HG03064 (cell line): ENCODE results near the gene INSC.

Experiments
- ATAC-seq: cut with Tn5 transposase; IDR thresholded peaks from one replicate; pipeline ENCODE4 v1.9.1; 2021; ENCODE audit warnings: low read depth; ENCODE audit not compliant: unreplicated experiment

Gene INSC

DNA sequence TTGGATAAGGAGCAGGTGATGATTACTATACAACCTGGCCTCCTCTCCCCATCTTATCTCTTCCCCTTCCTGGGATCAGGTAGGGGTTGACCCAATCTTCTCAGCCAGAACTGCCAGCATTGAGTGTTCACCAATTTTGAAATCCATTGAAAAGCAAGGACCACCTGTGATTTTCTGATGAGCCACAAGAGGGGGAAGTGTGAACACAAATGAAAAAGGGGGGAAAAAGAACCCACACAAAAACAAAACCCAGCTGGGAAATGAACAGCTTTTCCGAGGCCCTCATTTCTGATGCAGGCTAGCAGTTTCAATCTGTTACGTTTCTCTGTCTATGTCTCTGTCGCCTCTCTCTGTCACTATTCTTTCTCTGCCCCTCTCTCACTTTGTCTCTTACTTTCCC, 161.9 kb downstream of the INSC start:
- no peak for ATAC-seq

DNA sequence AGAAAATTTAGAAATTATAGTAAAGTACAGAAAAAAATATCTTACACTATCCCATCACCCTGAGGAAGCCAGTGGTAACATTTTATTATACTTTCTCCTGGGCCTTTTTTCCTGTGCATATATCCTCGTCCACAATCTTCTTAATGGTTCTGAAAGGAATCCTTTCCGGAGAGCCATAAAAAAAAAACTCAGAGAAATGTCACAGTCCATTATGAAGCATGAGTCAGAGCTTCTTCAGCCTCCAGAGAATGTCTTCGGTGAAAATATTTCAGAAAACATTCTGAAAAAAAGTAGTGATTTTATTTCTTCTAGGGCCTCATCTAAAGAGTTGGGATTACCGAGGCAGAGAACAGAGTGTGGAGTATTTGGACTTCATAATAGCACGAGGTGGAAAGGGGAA, 163.4 kb downstream of the INSC start:
- no peak for ATAC-seq

DNA sequence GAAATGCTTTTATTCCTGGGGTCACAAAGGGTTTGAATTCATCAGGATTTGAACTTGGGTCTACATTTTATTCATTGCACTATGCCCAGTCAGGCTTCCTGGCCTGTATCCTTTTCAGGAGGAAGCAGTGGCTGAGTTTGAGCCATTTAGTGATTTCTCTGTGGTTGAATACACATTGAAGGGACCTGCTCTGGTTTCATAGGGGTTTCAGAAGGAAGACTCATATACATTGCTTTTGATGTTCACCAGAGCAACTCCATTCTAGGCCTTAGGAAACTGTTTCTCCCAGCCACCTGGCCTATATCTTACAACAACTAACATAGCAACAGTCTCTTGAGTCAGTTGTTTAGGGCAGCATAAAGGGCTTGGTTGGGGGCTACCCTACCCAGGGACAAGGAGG, 165.7 kb downstream of the INSC start:
- ATAC-seq: no peak

DNA sequence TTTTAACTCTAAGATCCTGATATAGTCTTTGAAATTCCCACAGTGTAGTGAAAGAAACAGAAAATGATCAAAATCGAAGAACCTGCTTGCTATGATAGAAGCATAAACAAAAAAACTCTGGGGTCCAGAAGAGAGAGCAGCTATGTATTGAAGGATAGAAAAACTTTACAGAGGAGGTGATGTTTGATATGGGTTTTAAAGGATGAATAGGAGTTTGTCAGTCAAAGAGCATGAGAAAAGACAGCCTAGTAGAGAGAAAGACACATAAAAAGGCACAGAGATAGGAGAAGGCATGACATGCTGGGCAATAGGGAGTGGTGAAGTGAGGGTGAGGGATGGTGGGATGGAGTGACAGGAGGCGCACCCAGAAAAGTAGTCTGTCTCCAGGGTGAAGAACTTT, 168.0 kb downstream of the INSC start:
- ATAC-seq: no peak

DNA sequence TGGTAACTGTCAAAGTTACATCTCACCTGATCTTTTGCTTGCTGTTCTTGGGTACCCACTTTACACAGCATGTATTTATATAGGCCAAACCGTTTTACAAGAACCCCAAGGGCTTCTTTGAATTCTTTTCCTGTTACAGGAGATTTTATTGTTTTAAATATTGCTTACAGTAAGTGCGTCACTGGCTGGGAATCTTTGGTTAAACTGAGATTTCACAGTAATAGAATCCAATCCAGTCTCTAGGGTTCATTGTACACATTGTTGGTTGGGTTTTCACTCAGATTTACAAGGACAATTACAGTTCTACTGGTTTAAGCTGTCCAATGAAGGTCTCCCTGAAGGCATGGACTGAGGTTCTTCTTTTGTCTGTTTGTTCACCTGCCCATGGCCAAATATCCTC, 171.7 kb downstream of the INSC start:
- ATAC-seq: no peak

DNA sequence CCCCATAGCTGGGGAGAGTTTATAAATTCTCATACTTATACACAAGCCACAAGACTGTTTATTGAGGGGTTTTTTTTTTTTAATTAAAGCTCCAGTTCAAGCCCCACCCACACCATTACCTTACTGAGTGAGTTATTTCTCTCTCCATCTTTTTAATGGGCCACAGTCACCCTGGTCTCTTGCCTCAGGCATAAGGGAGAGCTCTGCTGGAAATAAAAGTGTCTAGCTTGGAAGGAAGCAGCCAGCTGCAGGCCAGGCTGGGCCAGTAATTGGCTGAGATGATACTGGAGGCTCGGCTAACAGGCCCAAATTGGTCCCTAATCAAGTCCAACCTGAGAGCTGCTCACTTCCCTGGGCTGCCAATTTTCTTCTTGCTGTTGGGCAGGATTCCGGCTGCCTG, 174.1 kb downstream of the INSC start:
- ATAC-seq: no peak

DNA sequence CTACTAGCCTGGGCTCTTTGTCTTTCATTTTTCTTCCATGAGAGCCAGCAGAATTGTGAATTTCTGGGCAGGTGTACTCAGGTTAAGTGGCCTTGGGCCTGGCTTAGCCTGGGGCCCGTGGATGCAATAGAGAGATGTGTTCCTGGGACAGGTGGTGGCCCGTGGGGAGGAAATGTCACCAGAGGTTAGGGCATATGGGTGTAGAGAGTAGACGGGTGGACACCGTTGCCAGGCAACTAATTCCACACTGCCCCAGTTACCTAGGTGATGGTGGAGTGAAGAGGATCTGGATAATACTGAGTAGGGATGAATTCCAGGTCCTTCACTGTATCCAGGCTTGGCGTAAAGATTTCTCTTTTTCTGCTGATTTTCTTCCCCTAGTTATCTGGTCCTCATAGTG, 175.0 kb downstream of the INSC start:
- ATAC-seq: no peak

DNA sequence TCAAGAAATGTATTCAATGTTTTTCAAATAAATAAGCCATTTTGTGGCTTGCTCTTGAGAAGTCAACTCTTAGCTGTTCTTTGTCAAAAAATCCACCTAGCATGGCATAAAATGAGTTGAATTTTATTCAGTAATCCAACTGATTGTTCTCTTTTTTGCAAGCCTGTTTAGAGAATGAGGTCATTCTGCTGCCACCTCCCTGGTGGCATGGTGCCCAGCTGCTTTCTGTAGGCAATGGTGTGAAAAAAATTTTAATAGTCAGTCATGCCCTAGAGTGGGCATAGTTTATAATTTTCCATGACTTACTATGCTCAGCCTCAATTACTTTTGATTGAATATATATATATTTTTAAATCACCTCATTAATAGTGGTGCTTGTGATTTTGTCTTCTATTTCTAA, 177.2 kb downstream of the INSC start:
- no peak for ATAC-seq

DNA sequence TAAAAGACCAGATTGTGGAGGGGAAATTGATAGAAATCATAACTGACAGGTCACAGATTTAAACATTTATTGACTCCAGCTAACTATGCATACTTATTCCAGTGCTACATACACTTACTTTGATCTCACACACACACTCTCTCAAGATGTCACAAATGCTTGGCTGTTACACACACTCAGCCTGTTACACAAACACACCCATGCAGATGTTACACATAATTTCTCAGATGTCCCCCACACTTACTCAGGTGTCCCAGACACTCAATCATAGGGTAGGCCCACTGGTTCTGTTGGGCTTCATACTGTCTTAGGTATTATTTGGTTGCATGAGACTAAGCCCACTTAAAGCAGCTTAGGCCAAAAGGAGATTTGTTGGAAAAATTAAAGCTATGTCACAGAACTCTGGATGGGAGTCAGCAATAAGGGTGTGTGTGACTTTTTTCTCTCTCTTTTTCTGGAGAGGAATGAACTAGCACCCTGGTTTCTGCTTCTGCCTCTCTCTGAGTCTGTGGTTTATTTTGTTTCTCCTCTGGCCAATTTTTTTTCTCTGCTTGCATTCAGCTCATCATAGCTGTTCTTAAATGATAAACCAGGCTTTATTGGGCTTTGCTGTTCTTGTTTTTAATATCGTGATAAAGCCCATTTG, 179.4 kb downstream of the INSC start:
- no peak for ATAC-seq

DNA sequence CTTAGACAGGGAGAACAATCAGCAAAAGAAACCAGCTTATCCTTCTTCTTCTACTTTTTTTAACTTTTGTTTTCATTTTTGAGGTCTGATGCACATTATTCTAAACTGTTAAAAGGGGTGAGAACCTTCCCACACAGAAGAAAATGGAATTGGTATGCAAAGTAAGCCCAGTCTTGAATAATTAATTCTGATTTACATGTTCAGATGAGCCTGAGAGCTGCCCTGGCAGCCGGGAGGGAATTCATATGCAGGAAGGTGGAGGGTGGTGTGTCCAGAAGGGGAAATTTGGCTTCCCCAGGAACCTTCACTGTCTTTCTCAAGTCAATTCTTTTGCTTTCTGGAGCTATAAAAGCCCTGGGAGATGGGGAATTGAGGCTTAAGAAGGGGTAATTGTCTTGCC, 181.0 kb downstream of the INSC start:
- no peak for ATAC-seq
